HepG2 (cell line): Measurements from ENCODE around the gene N4BP2L1. TPM values are rescaled to one million over a fixed set of nuclear protein-coding genes. Genes with fewer than 3 reads are reported as not detected.

Experiments
- ATAC-seq: fragments of 200-7000 bp; cut with Tn5 transposase; 3 replicates; pipeline ENCODE4 v1.9.1; 2020; ENCODE audit warnings: mild to moderate bottlenecking, moderate library complexity
- BruUV-seq: library from RNA; stranded (reverse); fragments of 400-500 nt; replicated peaks from 2 replicates; lab custom pipeline; 2021; lab: Mats Ljungman, UMichigan
- CTCF ChIA-PET: fragments of 300-600 bp; formaldehyde crosslinking; extraction: SDS; loops from one replicate; lab custom pipeline; 2021; ENCODE audit warnings: low total read pairs, inconsistent platforms, low intra/inter-chr PET ratio; lab: Yijun Ruan, JAX
- POLR2A ChIA-PET: fragments of 350-600 bp; sonication (Branson Sonifier 250); formaldehyde crosslinking; loops from one replicate; lab custom pipeline; 2020; ENCODE audit warnings: antibody characterized with exemption, inconsistent platforms; lab: Yijun Ruan, JAX
- DNase-seq: peaks from one replicate; pipeline ENCODE4 v3.0.0-alpha.2; 2015; ENCODE audit warnings: low spot score
- FAIRE-seq: peaks from 3 replicates; lab custom pipeline; 2011; peaks lifted over from hg19 to GRCh38; lab: Jason Lieb, UNC
- H2AFZ ChIP-seq: one replicate; pipeline ENCODE4 v1.6.1; 2011; ENCODE audit warnings: low read length, inconsistent platforms
- H3K27ac ChIP-seq: fragments of 300-600 bp; 3 replicates; pipeline ENCODE4 v1.8.0; 2011; ENCODE audit warnings: mixed run types, mild to moderate bottlenecking, mixed read lengths, low read length, inconsistent platforms; ENCODE audit not compliant: insufficient read depth; ENCODE audit errors: extremely low read length
- H3K27me3 ChIP-seq, 2 experiments: fragments of 200-600 bp in 1 of 2; 2 replicates in 1 of 2; 3 replicates in 1 of 2; pipeline versions ENCODE4 v1.6.0 to v1.8.0; 2011; ENCODE audit warnings: low read length in 2 of 2, mild to moderate bottlenecking in 2 of 2, moderate library complexity in 2 of 2, inconsistent platforms in 1 of 2; ENCODE audit not compliant: insufficient read depth in 2 of 2, control insufficient read depth in 1 of 2
- H3K36me3 ChIP-seq, 2 experiments: fragments of 200-600 bp in 1 of 2; replicated peaks in 1 of 2; 2 replicates in 1 of 2; 3 replicates in 1 of 2; pipeline versions ENCODE4 v1.5.1 to v1.8.0; 2011; ENCODE audit warnings: low read length in 2 of 2, inconsistent platforms in 1 of 2; ENCODE audit not compliant: insufficient read depth in 2 of 2, control insufficient read depth in 1 of 2
- H3K4me1 ChIP-seq: 2 replicates; pipeline ENCODE4 v1.5.1; 2012; ENCODE audit warnings: low read length, inconsistent platforms; ENCODE audit not compliant: insufficient read depth
- H3K4me2 ChIP-seq: 2 replicates; pipeline ENCODE4 v1.6.0; 2011; ENCODE audit warnings: low read depth, low read length, inconsistent platforms
- H3K4me3 ChIP-seq, 3 experiments: fragments of 200-600 bp in 1 of 3; sonication (generic), shearing (Covaris generic) in 1 of 3; replicated peaks in 1 of 3; 2 replicates each; pipeline ENCODE4 v1.5.1; 2011 to 2016; ENCODE audit warnings: low read length in 3 of 3, inconsistent platforms in 2 of 3, low read depth in 2 of 3, mild to moderate bottlenecking in 2 of 3, control low read depth in 1 of 3, mixed read lengths in 1 of 3; ENCODE audit not compliant: insufficient read depth in 1 of 3
- H3K79me2 ChIP-seq: one replicate; pipeline ENCODE4 v1.6.1; 2011; ENCODE audit warnings: low read length, inconsistent platforms; ENCODE audit not compliant: insufficient read depth
- H3K9ac ChIP-seq: 2 replicates; pipeline ENCODE4 v1.6.0; 2011; ENCODE audit warnings: mild to moderate bottlenecking, low read depth, low read length, inconsistent platforms; ENCODE audit not compliant: insufficient read depth
- H3K9me3 ChIP-seq: 2 replicates; pipeline ENCODE4 v1.5.1; 2012; ENCODE audit warnings: mild to moderate bottlenecking, low read length
- H4K20me1 ChIP-seq: 2 replicates; pipeline ENCODE4 v1.6.0; 2011; ENCODE audit warnings: inconsistent platforms, mild to moderate bottlenecking, low read length, moderate library complexity; ENCODE audit not compliant: insufficient read depth
- ATF2 ChIP-seq: sonication (generic); formaldehyde crosslinking; IDR thresholded peaks from 2 replicates; pipeline ENCODE4 v1.4.0; 2020; ENCODE audit warnings: missing genetic modification reagents
- CBFB ChIP-seq: sonication (generic); formaldehyde crosslinking; IDR thresholded peaks from 2 replicates; pipeline ENCODE4 v1.4.0; 2020; ENCODE audit warnings: missing genetic modification reagents
- FOXP4 ChIP-seq: sonication (generic); formaldehyde crosslinking; IDR thresholded peaks from 2 replicates; pipeline ENCODE4 v1.4.0; 2020; ENCODE audit warnings: missing genetic modification reagents
- GATAD2A ChIP-seq: IDR thresholded peaks from 2 replicates; pipeline ENCODE4 v1.6.1; 2016
- HDAC6 ChIP-seq: fragments of 200-600 bp; sonication (generic); IDR thresholded peaks from 2 replicates; pipeline ENCODE4 v1.7.0; 2017; ENCODE audit warnings: mild to moderate bottlenecking, antibody characterized with exemption, low read length, low read depth
- NR2C2 ChIP-seq: sonication (generic); formaldehyde crosslinking; IDR thresholded peaks from 2 replicates; pipeline ENCODE4 v1.4.0; 2020; ENCODE audit warnings: missing genetic modification reagents, mild to moderate bottlenecking, moderate library complexity, borderline replicate concordance
- SMYD3 ChIP-seq: sonication (generic); formaldehyde crosslinking; IDR thresholded peaks from 2 replicates; pipeline ENCODE4 v1.8.1; 2023; ENCODE audit warnings: mild to moderate bottlenecking, missing genetic modification reagents
- SP5 ChIP-seq: IDR thresholded peaks from 2 replicates; pipeline ENCODE4 v1.6.1; 2016; ENCODE audit warnings: low read depth, borderline replicate concordance
- TMF1 ChIP-seq: sonication (generic); formaldehyde crosslinking; IDR thresholded peaks from 2 replicates; pipeline ENCODE4 v1.8.1; 2022; ENCODE audit warnings: low read depth, missing genetic modification reagents
- U2AF2 ChIP-seq: fragments of 200-400 bp; formaldehyde crosslinking; IDR thresholded peaks from 2 replicates; pipeline ENCODE4 v1.6.1; 2017; ENCODE audit warnings: low read depth, mild to moderate bottlenecking, low read length
- ZBTB8A ChIP-seq: sonication (generic); formaldehyde crosslinking; IDR thresholded peaks from 2 replicates; pipeline ENCODE4 v1.4.0; 2020; ENCODE audit warnings: mild to moderate bottlenecking, low read depth, missing genetic modification reagents, borderline replicate concordance
- ZMYM4 ChIP-seq: sonication (generic); formaldehyde crosslinking; IDR thresholded peaks from 2 replicates; pipeline ENCODE4 v1.8.1; 2023; ENCODE audit warnings: mild to moderate bottlenecking, missing genetic modification reagents
- ZNF230 ChIP-seq: sonication (generic); formaldehyde crosslinking; IDR thresholded peaks from 2 replicates; pipeline ENCODE4 v1.4.0; 2020; ENCODE audit warnings: mild to moderate bottlenecking, missing genetic modification reagents
- ZNF253 ChIP-seq: sonication (generic); formaldehyde crosslinking; IDR thresholded peaks from 2 replicates; pipeline ENCODE4 v1.8.0; 2022; ENCODE audit warnings: mild to moderate bottlenecking, missing genetic modification reagents, borderline replicate concordance
- ZNF644 ChIP-seq: IDR thresholded peaks from 2 replicates; pipeline ENCODE4 v1.6.1; 2016; ENCODE audit warnings: low read depth
- ZNF652 ChIP-seq: IDR thresholded peaks from 2 replicates; pipeline ENCODE4 v1.6.1; 2016; ENCODE audit warnings: low read depth, borderline replicate concordance
- WGBS: methylation state at CpG from one replicate; pipeline ENCODE4 v1.1.6; 2017; ENCODE audit warnings: low lambda C conversion rate; 5-methylcytosine and 5-hydroxymethylcytosine counted together
- in situ Hi-C: cut with HindIII; loops from 2 replicates; pipeline ENCODE4 v1.10.0; 2017; ENCODE audit warnings: low pct_unique_long_range_greater_than_20kb; ENCODE audit not compliant: extremely low pct_ligation_motif_present
- intact Hi-C: fragments of 100-400 bp; cut with micrococcal nuclease; formaldehyde crosslinking; loops from one replicate; pipeline ENCODE4 v1.10.0; 2022; ENCODE audit not compliant: unreplicated experiment
- polyA plus RNA-seq, 8 experiments: library from polyadenylated mRNA; depleted of rRNA in 3 of 8; stranded (reverse) in 7 of 8; unstranded in 1 of 8; fragments of >200 nt; fragmentation: Illumina TruSeq in 4 of 8; extraction: Trizol in 4 of 8; gene quantifications; 2 replicates each; pipeline versions ENCODE4 v1.2.1 to v1.2.3, GENCODE V29; 2011 to 2016; ENCODE audit warnings: low read depth in 4 of 8, missing spikeins in 1 of 8, mixed read lengths in 1 of 8; ENCODE audit not compliant: insufficient read depth in 1 of 8
- total RNA-seq, 5 experiments: library from RNA; depleted of rRNA; stranded (reverse); fragments of >200 nt; fragmentation: Illumina TruSeq; extraction: Trizol; gene quantifications; 2 replicates each; pipeline ENCODE4 v1.2.3, GENCODE V29; 2016; ENCODE audit warnings: low read depth in 1 of 5
- TF ChIP-seq, protein P1 (sequence below): sonication (generic); formaldehyde crosslinking; IDR thresholded peaks from 2 replicates; pipeline ENCODE4 v1.4.0; 2020; ENCODE audit warnings: missing genetic modification reagents, low read depth, mild to moderate bottlenecking, borderline replicate concordance

The N4BP2L1 gene
- total and polyA plus RNA-seq, 2 of the 13 experiments (the other 11 are each of a cell fraction or from before 2014, with no cell fraction given) = 13.2 to 34.5 TPM

- H3K27ac ChIP-seq = no peak overlapping the region
- 73% methylated on average over 4 of the region's 4 CpGs for WGBS
- H3K9me3 ChIP-seq = no peaks in the 10 kb centered on the region
- CTCF ChIA-PET = no interaction called here
- ATAC-seq (no peak), FAIRE-seq (no peak)
- intact Hi-C loops = no loop called here
- POLR2A ChIA-PET = interaction anchor here (2.4 kb wide), 1 partner anchor 10 kb away, joined by 11 read pairs; the partner anchor contains the start of gene N4BP2L1
- BruUV-seq = no TSS peak
- H3K9ac ChIP-seq = no peak overlapping the region
- H3K79me2 ChIP-seq = no peaks in the 10 kb centered on the region
- no peaks in the 10 kb centered on the region for H4K20me1 ChIP-seq
- H3K4me2 ChIP-seq = no peak overlapping the region
- H2AFZ ChIP-seq = no peak overlapping the region
- peaks cover 27% of the 10 kb centered on the region for H3K4me1 ChIP-seq
- no peaks in the 10 kb centered on the region; a peak in 1 of 5 replicates for H3K36me3 ChIP-seq
- no peak for TF ChIP-seq ZNF253 (CRISPR knock-in tag)
- TF ChIP-seq ZNF230 (CRISPR knock-in tag) = no peak
- TF ChIP-seq SMYD3 = no peak
- no peak for TF ChIP-seq ZMYM4 (CRISPR knock-in tag)
- TF ChIP-seq ZNF652 (CRISPR knock-in tag) = no peak
- TF ChIP-seq ZNF644 (CRISPR knock-in tag) = no peak
- no peak for TF ChIP-seq ATF2 (CRISPR knock-in tag)
- TF ChIP-seq NR2C2 = no peak
- TF ChIP-seq, all 625 proteins: peak for 0
- H3K27me3 ChIP-seq = no peaks in the 10 kb centered on the region
- in situ Hi-C loops = loop anchor here (25.0 kb wide), 1 partner anchor 402 kb away; the partner anchor contains the start of gene FRY
- DNase-seq = no peak
- no peak overlapping the region for H3K4me3 ChIP-seq
Measured at GRCh38 chr13:32438871-32439270, 10.9 kb upstream of the N4BP2L1 start.

- no peak overlapping the region for H3K4me3 ChIP-seq
- ATAC-seq = no peak
- BruUV-seq = no TSS peak
- no peaks in the 10 kb centered on the region for H3K27me3 ChIP-seq
- peak; percentile 49 for DNase-seq
- H3K4me2 ChIP-seq = no peak overlapping the region
- intact Hi-C loops = no loop called here
- H3K9me3 ChIP-seq = no peaks in the 10 kb centered on the region
- no peak overlapping the region for H3K27ac ChIP-seq
- H3K4me1 ChIP-seq = peaks cover 29% of the 10 kb centered on the region
- no peak for FAIRE-seq
- in situ Hi-C loops = loop anchor here (25.0 kb wide), 1 partner anchor 396 kb away; the partner anchor contains the start of gene FRY
- H3K9ac ChIP-seq = no peak overlapping the region
- H2AFZ ChIP-seq = no peak overlapping the region
- POLR2A ChIA-PET = no interaction called here
- H3K79me2 ChIP-seq = no peaks in the 10 kb centered on the region
- H4K20me1 ChIP-seq = no peaks in the 10 kb centered on the region
- CTCF ChIA-PET = no interaction called here
- WGBS = 99% methylated on average over 3 of the region's 3 CpGs
- no peaks in the 10 kb centered on the region; a peak in 1 of 5 replicates for H3K36me3 ChIP-seq
- TF ChIP-seq GATAD2A (CRISPR knock-in tag) (0 out of 2 replicates have a peak, but pooled peaks have one; percentile 15), SP5 (CRISPR knock-in tag) (no peak), HDAC6 (no peak), U2AF2 (no peak), FOXP4 (CRISPR knock-in tag) (no peak), CBFB (no peak), TMF1 (CRISPR knock-in tag) (no peak), ZBTB8A (CRISPR knock-in tag) (no peak)
- TF ChIP-seq, protein P1, sequence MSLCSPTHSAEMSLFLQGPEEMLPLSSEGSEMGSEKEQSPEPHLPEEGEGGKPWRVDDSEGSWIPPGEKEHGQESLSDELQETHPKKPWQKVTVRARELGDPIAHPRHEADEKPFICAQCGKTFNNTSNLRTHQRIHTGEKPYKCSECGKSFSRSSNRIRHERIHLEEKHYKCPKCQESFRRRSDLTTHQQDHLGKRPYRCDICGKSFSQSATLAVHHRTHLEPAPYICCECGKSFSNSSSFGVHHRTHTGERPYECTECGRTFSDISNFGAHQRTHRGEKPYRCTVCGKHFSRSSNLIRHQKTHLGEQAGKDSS (CRISPR knock-in tag) = no peak
Measured at GRCh38 chr13:32432856-32433255, 4.9 kb upstream of the N4BP2L1 start.
